Stimulated activated CD8-positive, alpha-beta memory T cell treated with anti-CD3 and anti-CD28 coated beads, Interleukin-15, amount 100 ng/mL, for 1 hour (primary cell): ENCODE data around the gene TNFRSF19.

Source experiments
- DNase-seq: peaks from one replicate; pipeline ENCODE4 v3.0.0-alpha.2; 2020; ENCODE audit warnings: low read depth

Gene TNFRSF19

DNA sequence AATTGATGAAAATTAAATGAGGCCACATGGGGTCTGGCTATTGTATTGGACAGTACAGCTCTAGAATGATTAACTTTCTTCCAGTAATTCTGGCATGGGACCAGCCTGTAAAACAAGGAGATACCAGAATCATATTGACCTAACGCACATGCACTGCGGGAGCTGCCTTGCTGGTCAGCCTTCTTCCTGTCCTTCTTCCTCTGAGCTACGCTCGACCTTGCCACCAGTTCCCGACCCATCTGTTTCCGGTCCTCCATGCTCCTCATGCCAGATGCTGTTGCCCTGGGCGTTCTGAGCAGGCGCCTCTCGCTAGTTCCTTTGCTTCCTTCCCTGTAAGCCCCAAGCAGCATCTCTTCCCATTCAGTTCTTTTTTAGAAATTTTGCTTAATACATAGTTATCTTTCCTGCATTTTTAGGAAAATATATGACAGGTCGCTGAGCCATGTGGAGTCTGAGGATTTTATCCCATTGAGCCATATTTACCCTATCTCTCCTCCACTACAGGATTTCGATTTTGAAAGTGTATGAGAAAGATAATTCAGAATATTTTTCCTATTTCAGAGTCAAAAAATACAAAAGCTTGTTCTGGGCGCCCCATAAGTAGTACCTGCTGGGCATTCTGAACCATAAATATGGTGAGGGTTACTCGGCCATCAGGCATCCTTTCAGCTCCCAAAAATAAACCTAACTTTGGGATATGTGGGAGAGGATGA is 38.6 kb downstream of the TNFRSF19 start:
- DNase-seq, result no peak

DNA sequence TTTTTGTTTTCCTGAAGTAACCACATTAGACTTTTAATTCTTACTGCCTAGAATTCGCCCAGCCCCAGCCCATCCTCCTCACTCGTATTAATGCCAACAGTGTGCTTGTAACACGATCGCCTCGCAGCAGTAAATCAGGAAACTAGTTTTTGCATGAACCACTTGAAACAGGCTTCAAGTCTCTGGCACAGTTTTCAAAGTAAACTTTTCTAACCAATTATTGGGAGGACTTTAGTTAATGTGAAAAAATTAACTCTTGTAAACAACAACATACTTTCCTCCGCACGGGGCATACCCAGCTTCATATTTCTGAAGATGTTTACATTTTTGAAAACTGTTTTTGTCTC is 39.2 kb downstream of the TNFRSF19 start:
- DNase-seq, result no peak

DNA sequence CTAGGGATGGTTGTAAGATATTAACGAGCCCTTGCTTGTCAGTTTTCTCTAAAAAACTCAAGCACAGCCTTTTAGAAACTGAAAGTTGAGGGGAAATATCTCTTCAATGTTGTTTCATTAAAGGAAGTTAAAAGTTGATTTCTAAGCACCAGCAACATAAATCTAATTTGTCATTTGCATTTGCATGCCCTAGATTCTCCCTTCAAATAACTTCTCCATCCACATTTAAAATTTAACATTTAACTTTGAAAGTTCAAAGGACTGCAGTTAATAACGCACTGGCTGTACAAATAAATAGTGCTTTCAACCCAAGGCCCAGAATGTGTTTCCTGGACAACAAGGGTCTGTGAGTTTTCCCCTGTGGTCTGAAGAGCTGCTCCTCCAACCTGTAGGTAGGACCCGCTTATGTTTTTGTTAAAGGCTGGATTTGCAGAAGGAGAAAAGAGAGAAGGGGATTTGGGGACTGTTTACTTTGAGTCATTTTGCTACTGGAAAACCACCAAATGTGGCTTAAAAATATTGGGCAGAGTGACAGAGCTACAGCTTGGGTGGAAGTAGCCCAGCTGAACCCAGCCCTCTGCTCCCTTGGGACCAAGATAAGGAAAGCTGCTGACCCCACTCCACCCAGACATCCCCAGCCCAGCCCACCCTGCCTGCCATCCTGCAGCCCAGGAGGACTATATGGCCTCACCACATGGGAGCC is 39.8 kb downstream of the TNFRSF19 start:
- no peak for DNase-seq

DNA sequence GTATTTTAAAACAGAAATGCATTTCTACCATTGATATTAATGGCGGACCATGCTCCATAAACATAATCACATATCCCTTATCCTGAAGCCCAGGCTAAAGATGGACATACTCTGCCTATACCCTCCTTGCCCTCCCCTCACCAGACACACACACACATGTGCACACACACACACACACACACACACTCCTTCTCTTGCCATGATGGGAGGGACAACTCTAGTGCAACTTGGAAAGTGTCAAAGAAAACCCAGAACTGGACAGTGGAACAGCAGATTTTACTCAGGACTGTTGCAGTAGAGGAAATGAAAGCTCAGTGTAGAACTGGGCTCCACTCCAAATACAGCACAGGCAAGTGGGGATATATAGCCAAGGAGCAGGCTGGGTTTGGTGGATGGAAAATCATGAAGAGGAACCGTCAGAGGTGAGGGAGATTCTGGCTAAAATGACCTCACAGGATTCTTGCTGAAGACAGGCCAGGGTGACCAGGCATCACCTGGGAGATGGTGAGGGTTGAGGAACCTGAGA is 40.8 kb downstream of the TNFRSF19 start:
- no peak for DNase-seq

DNA sequence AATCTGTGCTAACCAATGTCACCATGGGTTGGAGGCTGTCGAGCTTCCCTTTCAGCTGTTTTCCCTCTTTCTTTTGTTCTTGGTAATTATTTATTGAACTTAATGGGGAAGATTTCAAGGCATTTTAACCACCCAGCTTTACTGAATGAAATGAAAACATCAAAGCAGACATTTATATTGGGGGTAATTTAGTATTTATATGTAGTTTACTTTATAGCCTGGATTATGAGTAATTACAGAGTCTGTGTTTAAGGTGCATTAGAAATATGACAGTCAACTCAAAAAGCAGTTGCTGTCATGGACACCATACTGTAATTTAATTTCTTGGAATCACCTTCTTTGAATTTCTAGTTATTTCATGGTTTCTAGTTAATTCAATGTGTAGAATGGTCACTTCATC is 42.0 kb downstream of the TNFRSF19 start:
- no peak for DNase-seq

DNA sequence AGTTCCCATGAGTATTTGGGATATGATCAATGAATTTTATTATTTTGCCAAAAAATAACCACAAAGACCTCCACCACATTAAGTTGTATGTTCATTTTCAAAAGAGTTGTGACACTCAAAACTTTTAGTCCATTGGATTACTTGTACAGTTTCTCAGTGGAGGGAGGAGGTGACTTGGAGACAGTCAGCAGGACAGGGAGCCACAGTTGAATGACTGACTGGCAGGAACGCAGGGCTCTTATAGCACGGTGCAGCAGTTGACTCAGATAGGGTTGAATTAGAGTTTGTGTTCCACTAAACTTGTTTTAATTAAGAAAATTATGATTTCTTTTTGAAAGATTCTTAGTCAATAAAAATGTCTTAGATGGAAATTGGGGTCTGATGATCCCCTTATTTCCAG is 42.5 kb downstream of the TNFRSF19 start:
- DNase-seq, result no peak

DNA sequence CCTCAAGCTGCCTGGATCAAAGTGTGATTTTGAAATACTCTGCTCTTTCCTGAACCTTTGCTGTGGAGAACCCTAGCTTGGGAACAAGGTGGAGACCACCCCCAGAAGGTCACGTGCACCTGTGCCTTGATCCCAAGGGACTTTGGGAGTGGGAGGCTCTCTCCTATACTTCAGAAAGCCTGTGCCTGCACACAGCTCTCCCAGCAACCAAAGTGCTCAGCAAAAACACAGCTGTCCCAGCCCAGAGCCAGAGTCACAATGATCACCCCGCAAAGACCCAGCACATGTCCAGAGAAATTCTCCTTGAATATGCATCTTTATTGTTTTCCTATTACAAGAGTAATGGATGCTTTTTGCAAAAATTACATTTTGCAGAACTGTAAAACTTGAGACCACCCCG is 43.4 kb downstream of the TNFRSF19 start:
- DNase-seq, result no peak

DNA sequence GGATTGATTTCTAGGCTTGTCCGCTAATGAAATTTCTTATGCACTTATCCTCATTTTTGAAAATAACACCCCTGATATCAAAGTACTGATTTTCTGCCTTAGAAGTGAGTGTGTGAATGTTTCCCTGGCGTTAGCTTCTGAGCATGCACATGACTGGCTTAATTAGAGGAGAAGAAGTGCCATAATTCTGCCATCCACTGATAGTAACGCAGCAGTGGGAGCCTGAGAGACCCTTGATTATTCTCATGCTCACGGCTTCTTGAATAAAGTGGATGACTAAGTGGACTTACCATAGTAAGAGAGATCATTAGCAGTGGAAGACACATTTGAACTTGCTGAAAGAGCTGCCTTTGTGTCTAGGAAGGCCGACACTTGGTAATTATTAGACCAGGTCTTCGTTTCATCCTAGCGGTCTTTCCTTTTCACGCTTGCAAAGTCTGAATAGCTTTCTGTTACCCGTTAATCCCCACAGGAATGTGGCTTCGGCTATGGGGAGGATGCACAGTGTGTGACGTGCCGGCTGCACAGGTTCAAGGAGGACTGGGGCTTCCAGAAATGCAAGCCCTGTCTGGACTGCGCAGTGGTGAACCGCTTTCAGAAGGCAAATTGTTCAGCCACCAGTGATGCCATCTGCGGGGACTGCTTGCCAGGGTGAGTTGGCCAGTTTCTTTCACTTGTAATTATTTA is 45.3 kb downstream of the TNFRSF19 start:
- no peak for DNase-seq

DNA sequence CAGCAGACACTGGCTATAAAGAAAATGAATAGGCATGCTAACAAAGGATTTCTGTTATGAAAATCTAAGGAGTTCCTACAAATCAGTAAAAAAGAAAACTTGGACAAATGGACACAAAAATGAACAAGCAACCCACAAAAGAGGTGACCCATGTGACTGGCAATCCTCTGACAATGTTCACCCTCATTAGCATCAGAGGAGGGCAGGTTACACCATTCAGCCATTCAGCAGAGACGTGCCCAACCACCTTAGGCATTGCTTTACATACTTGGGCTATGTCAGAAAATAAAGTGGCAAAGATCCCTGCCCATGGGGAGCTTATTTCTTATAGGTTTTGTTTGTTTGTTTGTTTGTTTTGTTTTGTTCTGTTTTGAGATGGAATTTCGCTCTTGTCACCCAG is 46.0 kb downstream of the TNFRSF19 start:
- DNase-seq, result no peak

DNA sequence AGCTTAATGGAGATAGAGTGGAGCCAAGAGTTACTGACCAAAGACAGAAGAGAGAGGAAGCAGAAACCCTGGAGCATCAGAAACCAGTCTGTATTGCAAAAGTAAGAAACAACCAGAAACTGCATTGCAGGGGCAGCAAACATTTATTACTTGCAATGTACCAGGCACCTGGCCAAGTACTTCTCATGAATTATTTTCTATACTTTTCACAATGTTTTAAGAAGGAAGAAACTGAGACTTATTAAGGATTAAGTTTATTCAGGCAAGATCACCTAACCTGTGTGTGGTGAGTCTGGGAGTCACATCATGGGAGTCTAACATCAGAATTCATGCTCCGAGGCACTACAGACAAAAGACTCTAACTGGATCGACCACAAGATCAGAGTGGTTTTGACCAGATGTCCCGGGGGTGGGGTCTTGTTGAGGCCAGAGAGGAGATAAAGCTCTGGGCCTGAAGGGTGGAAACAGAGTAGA is 47.4 kb downstream of the TNFRSF19 start:
- DNase-seq, result no peak

DNA sequence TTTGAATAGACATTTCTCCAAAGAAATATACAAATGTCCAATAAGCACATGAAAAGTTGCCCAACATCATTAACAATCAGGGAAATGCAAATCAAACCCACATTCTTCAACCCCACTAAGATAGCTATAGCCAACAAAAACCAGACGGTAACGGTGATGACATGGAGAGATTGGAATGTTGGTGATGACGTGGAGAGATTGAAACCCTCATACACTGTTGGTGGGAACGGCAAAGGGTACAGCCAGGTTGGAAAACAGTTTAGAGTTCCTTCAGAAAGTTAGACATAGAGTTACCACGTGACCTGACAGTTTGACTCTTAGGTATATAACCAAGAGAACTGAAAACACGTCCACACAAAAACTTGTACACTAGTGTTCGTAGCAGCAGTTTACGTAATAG is 48.1 kb downstream of the TNFRSF19 start:
- no peak for DNase-seq

DNA sequence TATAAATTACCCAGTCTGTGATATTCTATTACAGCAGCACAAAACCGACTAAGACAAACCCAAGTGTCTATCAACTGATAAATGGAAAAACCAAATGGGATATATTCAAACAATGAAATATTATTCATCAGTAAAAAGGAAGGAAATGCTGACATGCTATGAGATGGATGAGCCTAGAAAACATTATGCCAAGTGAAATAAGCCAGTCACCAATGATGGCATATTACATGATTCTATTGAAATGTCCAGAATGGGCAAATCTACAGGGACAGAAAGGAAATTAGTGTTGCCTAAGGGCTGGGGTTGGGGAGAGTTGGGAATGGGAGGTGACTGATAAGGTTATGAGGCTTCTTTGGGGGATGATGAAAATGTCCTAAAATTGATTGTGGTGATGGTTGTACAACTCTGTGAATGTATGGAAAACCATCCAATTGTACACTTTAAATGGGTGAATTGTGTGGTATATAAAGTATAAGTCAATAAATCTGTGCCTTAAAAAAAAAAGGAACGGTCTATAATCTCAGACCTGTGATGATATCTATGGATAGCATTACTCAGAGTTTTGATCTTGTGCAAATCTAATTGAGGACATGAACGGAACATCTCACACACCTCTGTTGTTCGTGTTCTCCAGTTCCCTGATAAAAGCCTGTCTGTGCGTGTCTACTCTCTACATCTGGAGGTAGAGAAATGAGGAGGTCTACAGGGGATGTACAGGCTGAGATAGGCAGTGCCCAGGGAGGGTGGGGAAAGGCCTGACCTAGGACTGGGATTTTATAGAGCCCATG is 49.0 kb downstream of the TNFRSF19 start:
- DNase-seq, result no peak

DNA sequence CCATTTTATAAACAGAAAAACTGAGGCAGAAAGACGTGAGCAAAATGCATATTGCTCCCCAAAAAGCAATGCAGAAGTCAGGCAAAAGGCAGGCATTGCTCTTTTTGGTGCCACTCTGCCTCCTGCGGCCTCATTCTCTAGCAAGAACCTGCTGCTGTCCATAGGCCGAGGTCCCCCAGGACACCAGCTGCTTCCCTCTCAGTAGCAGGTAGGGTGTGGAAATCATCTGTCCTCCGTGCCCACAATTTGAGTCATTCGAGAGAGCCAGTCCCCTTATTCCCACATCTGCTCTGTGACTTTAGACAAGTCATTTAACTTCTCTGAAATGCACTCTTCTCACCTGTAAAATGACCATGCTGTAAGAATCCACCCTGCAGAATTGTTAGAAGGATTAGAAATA is 50.0 kb downstream of the TNFRSF19 start:
- DNase-seq, result no peak

DNA sequence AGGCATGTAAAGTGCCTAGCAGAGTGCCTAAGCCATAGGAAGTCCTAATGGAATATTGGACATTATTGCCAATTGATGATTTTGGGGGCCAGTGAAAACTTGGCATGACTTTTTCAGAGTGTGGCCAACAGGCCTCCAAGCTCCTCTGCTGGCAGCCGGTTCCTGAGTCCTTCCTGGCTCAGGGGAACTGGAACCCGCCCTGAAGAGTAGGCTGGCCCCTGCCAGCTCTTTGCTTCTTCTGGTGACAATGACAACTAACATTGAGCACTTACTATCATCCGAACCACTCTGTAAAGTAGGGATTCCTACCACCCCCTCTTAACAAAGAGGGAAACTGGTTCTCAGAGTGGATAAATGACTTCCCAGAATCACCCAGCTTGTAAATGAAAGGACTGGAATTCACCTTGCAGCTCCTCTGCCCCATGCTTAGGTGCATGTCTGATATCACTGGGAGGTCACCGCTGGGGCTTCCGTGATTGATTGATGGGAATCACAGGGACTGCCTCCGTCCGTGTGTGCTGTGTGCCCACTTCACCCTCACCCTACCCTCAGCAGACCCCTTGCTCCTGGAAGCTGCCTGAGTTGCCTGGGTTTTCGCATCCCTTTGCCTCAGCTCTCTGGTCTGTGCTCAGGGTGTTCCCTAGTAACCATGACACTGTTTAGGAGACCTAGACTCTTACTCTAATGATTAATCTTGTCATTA is 50.6 kb downstream of the TNFRSF19 start:
- no peak for DNase-seq

DNA sequence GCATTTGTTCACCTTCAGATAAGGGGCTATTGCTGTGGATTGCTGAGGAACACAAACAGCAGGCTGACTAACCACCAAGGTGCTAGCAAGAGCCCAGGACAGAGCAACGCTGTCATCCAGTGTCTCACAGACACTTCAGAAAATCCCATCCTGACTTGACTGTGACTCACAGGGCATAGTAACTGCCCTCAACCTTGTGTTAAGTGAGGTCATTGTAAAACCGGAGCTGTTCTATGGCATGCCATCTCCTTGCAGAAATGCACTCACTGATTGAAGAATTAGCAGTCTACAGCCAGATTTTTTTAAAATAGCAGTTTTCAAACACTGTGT is 51.1 kb downstream of the TNFRSF19 start:
- no peak for DNase-seq

DNA sequence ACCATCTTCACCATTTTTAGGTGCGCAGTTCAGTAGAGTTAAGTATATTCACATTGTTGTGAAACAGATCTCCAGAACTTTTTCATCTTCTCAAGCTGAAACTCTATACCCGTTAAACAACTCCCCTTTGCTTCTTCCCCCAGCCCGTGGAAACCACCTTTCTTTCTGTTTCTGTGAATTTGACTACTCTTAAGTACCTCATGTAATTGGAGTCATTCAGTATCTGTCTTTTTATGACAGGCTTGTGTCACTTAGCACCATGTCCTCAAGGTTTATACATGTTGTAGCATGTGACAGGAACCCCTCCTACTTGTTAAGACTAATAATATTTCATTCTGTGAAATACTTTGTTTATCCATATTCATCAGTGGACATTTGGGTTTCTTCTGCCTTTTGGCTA is 52.8 kb downstream of the TNFRSF19 start:
- no peak for DNase-seq

DNA sequence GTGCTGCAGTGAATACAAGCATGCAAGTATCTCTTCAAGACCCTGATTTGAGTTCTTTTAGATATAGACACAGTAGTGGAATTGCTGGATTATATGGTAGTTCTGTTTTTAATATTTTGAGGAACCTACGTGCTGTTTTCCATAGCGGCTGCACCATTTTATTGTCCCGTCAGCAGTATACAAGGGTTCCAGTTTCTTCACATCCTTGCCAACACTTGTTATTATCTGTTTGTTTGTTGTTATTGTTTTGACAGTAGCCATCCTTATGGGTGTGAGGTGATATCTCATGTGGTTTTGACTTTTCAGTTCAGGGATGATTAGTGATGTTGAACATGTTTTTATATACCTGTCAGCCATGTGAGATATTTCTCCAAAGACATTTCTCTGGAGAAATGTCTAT is 53.2 kb downstream of the TNFRSF19 start:
- no peak for DNase-seq

DNA sequence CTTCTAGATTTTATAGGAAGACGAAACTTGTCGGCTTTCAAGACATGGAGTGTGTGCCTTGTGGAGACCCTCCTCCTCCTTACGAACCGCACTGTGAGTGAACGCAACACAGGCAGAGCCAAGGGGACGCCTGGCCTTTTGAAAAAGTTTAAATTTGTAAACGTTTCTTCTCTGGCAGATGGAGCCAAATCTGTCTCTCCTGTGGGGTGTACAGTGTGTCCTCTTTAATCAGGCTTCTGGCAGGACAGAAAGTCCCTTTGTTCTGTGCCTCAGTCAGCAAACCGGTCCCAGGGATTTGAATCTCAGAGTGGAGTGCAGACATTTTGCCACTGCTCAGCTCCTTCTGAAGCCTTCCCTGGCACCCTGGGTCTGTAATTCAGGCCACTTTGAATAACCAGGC is 56.5 kb downstream of the TNFRSF19 start:
- DNase-seq, result no peak

DNA sequence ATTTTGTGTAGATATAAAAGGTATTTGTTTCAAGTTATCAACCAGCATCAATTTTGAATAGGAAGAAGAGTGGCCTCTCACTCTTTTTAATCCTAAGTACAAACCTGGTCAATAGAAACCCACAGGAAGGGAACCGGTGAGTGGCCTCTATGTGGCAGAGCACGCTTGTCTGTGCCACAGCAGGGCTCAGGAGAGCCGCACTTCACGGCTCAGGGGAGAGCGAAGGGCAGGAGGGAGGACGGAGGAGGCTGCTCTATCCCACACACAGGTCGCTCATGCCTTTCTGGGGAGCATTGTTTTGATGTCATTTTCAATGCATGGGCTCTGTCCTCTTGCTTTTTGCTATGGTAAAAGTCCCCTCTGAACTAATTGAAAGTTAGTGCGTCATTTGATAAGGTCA is 57.2 kb downstream of the TNFRSF19 start:
- DNase-seq, result no peak

DNA sequence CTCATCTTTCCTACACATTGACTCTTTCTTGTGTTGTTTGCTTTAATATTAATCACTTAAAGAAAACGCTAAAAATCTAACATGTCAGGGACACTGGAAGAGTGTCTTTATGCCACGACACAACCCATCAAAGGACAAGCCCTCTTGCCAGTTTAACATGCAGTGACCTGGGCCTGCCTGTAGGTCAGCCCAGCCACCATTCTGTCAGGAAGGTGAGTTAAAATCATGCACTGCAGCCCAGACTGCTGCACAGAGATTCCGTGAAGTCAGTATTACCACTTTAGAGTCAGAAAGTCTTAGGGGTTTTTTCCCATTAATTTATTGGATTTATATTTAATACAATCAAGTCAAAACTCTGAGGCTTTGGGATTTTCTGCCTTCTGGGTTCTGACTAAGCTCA is 58.0 kb downstream of the TNFRSF19 start:
- DNase-seq, result no peak

DNA sequence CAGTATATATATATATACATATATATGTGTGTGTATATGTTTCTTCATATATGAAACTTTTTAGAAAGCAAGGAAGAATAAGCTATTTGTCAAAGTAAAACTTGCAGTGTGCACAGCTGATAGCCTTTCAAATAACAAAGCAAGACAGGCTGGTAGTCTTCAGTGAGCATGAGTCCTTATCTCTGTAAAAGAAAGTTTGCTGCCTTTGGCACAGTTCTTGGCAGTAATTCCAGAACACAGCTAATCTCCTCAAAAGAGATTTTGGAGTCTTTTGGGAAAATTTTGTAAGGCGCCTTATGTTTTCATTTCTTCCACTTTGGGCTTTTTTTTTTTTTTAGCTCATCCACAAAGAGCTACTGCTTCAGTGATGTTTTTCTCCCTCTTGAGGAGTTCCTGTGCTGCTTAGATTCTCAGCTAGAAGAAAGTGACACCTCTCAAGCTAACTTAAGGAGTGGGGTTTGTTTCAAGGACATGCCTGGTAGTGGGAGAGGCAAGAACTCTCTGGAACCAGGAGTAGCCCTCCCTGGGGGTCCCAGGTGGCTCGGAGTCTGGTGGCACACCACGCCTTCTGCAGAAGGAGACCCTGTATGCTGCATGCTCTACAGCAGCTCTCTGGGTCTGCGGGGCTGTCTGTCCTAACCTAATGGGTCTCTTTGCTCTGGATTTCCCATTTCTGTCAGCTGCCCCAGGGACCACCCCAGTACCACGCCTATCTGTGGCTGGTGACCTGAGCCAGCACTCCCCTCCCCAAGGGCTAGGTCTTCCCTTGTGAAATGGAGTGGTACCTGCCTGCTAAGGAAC is 58.8 kb downstream of the TNFRSF19 start:
- no peak for DNase-seq
